GM23338 (cell line): ENCODE data around the gene SESN1. TPM values are rescaled to one million over a fixed set of nuclear protein-coding genes. Genes with fewer than 3 reads are reported as not detected.

Source experiments
- ATAC-seq: fragments of 200-7000 bp; cut with Tn5 transposase; 3 replicates; pipeline ENCODE4 v1.9.1; 2020
- DNase-seq: peaks from one replicate; pipeline ENCODE4 v3.0.0-alpha.2; 2015; ENCODE audit warnings: low spot score
- H2AFZ ChIP-seq: fragments of 200-600 bp; sonication (generic); 2 replicates; pipeline ENCODE4 v1.8.0; 2016; ENCODE audit warnings: antibody characterized with exemption, mild to moderate bottlenecking, moderate library complexity
- H3F3A ChIP-seq: fragments of 200-600 bp; sonication (generic); replicated peaks from 2 replicates; pipeline ENCODE4 v1.8.0; 2017; ENCODE audit warnings: antibody characterized with exemption, mixed run types, low read depth
- H3K27ac ChIP-seq: fragments of 200-600 bp; sonication (generic); 2 replicates; pipeline ENCODE4 v1.6.1; 2016; ENCODE audit warnings: low read depth
- H3K27me3 ChIP-seq: fragments of 200-600 bp; sonication (generic); 2 replicates; pipeline ENCODE4 v1.8.0; 2016; ENCODE audit warnings: mild to moderate bottlenecking, mixed run types, moderate library complexity; ENCODE audit not compliant: insufficient read depth
- H3K36me3 ChIP-seq: fragments of 200-600 bp; sonication (generic); 2 replicates; pipeline ENCODE4 v1.8.0; 2016; ENCODE audit warnings: mild to moderate bottlenecking; ENCODE audit not compliant: insufficient read depth
- H3K4me1 ChIP-seq: fragments of 200-600 bp; sonication (generic); 2 replicates; pipeline ENCODE4 v1.8.0; 2016; ENCODE audit warnings: mild to moderate bottlenecking, moderate library complexity; ENCODE audit not compliant: insufficient read depth
- H3K4me2 ChIP-seq: fragments of 200-600 bp; sonication (generic); 2 replicates; pipeline ENCODE4 v1.7.1; 2017; ENCODE audit warnings: mixed run types
- H3K4me3 ChIP-seq: fragments of 200-600 bp; sonication (generic); 2 replicates; pipeline ENCODE4 v1.6.1; 2016; ENCODE audit warnings: mixed run types
- H3K79me2 ChIP-seq: fragments of 200-600 bp; sonication (generic); replicated peaks from 2 replicates; pipeline ENCODE4 v1.8.0; 2017; ENCODE audit warnings: mild to moderate bottlenecking; ENCODE audit not compliant: insufficient read depth
- H3K9me2 ChIP-seq: fragments of 200-600 bp; sonication (generic); 2 replicates; pipeline ENCODE4 v1.8.0; 2017; ENCODE audit not compliant: insufficient read depth
- H4K20me1 ChIP-seq: fragments of 200-600 bp; sonication (generic); replicated peaks from 2 replicates; pipeline ENCODE4 v1.8.0; 2017; ENCODE audit warnings: mild to moderate bottlenecking; ENCODE audit not compliant: insufficient read depth
- H3K27ac Mint-ChIP-seq: 2 replicates; pipeline ENCODE4 v1.8.0; 2020; ENCODE audit warnings: inconsistent platforms, mild to moderate bottlenecking, moderate library complexity, mixed read lengths
- H3K27me3 Mint-ChIP-seq: 3 replicates; pipeline ENCODE4 v1.8.0; 2022; ENCODE audit warnings: low read depth, mild to moderate bottlenecking, moderate library complexity, mixed read lengths, inconsistent platforms; ENCODE audit not compliant: insufficient read depth, poor library complexity
- H3K36me3 Mint-ChIP-seq: 3 replicates; pipeline ENCODE4 v1.8.0; 2021; ENCODE audit warnings: low read depth, mild to moderate bottlenecking, inconsistent platforms, moderate library complexity, mixed read lengths
- H3K4me1 Mint-ChIP-seq: 3 replicates; pipeline ENCODE4 v1.8.0; 2020; ENCODE audit warnings: mild to moderate bottlenecking, inconsistent platforms, mixed read lengths
- H3K4me3 Mint-ChIP-seq: 3 replicates; pipeline ENCODE4 v1.8.0; 2021; ENCODE audit warnings: moderate library complexity, mild to moderate bottlenecking, inconsistent platforms, mixed read lengths
- H3K9me3 Mint-ChIP-seq: 3 replicates; pipeline ENCODE4 v1.8.0; 2020; ENCODE audit warnings: moderate library complexity, mild to moderate bottlenecking, inconsistent platforms, mixed read lengths
- EZH2 ChIP-seq: fragments of 200-600 bp; sonication (generic); IDR thresholded peaks from one replicate; pipeline ENCODE4 v1.8.0; 2017; ENCODE audit warnings: antibody characterized with exemption, mild to moderate bottlenecking, low read depth; ENCODE audit not compliant: unreplicated experiment
- NANOG ChIP-seq: IDR thresholded peaks from 2 replicates; pipeline ENCODE4 v1.6.1; 2016; ENCODE audit warnings: antibody characterized with exemption, borderline replicate concordance
- REST ChIP-seq: IDR thresholded peaks from one replicate; pipeline ENCODE4 v1.6.1; 2018; ENCODE audit warnings: antibody characterized with exemption; ENCODE audit not compliant: unreplicated experiment
- STAT1 ChIP-seq: IDR thresholded peaks from one replicate; pipeline ENCODE4 v1.6.1; 2016; ENCODE audit warnings: antibody characterized with exemption; ENCODE audit not compliant: unreplicated experiment
- ZNF331 ChIP-seq: fragments of 250-450 bp; sonication (Bioruptor Pico); IDR thresholded peaks from 2 replicates; pipeline ENCODE4 v1.5.0; 2020; ENCODE audit warnings: low read depth, mild to moderate bottlenecking, moderate library complexity
- polyA plus RNA-seq: library from polyadenylated mRNA; unstranded; fragments of >200 nt; fragmentation: Nextera tagmentation; extraction: Ambion mirVana; gene quantifications from 2 replicates; pipeline ENCODE4 v1.2.1, GENCODE V29; 2016
- total RNA-seq: library from RNA; depleted of rRNA; stranded (reverse); fragments of >200 nt; shearing (Covaris generic); gene quantifications from 2 replicates; pipeline ENCODE4 v1.2.3, GENCODE V29; 2014
- TF ChIP-seq, protein P1 (sequence below): fragments of 250-450 bp; sonication (Bioruptor Pico); IDR thresholded peaks from 2 replicates; pipeline ENCODE4 v1.5.0; 2020; ENCODE audit warnings: mild to moderate bottlenecking, moderate library complexity

The SESN1 gene
- total and polyA plus RNA-seq, 2 experiments from 2014 or later: 26.2 to 36.4 TPM

DNA sequence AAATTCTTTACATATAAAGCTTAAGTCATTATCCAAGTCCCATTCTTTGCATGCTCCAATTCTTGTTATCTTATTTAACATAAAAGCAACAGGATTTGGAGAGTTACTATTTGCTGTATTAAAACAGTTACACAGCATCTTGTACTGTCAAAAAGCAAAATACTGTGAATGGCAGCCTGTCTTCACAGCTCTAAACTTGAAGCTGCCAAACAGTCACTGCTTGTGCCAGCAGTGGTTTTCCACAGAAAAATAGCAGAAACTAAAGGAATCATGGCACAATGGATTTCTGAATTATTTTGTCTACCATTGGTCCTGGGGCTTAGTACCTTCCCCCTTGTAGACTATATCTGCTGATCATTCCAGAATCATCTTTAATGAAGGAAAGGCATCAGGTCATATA lies 107.5 kb downstream of the SESN1 start (continued):
- TF ChIP-seq, protein P1, sequence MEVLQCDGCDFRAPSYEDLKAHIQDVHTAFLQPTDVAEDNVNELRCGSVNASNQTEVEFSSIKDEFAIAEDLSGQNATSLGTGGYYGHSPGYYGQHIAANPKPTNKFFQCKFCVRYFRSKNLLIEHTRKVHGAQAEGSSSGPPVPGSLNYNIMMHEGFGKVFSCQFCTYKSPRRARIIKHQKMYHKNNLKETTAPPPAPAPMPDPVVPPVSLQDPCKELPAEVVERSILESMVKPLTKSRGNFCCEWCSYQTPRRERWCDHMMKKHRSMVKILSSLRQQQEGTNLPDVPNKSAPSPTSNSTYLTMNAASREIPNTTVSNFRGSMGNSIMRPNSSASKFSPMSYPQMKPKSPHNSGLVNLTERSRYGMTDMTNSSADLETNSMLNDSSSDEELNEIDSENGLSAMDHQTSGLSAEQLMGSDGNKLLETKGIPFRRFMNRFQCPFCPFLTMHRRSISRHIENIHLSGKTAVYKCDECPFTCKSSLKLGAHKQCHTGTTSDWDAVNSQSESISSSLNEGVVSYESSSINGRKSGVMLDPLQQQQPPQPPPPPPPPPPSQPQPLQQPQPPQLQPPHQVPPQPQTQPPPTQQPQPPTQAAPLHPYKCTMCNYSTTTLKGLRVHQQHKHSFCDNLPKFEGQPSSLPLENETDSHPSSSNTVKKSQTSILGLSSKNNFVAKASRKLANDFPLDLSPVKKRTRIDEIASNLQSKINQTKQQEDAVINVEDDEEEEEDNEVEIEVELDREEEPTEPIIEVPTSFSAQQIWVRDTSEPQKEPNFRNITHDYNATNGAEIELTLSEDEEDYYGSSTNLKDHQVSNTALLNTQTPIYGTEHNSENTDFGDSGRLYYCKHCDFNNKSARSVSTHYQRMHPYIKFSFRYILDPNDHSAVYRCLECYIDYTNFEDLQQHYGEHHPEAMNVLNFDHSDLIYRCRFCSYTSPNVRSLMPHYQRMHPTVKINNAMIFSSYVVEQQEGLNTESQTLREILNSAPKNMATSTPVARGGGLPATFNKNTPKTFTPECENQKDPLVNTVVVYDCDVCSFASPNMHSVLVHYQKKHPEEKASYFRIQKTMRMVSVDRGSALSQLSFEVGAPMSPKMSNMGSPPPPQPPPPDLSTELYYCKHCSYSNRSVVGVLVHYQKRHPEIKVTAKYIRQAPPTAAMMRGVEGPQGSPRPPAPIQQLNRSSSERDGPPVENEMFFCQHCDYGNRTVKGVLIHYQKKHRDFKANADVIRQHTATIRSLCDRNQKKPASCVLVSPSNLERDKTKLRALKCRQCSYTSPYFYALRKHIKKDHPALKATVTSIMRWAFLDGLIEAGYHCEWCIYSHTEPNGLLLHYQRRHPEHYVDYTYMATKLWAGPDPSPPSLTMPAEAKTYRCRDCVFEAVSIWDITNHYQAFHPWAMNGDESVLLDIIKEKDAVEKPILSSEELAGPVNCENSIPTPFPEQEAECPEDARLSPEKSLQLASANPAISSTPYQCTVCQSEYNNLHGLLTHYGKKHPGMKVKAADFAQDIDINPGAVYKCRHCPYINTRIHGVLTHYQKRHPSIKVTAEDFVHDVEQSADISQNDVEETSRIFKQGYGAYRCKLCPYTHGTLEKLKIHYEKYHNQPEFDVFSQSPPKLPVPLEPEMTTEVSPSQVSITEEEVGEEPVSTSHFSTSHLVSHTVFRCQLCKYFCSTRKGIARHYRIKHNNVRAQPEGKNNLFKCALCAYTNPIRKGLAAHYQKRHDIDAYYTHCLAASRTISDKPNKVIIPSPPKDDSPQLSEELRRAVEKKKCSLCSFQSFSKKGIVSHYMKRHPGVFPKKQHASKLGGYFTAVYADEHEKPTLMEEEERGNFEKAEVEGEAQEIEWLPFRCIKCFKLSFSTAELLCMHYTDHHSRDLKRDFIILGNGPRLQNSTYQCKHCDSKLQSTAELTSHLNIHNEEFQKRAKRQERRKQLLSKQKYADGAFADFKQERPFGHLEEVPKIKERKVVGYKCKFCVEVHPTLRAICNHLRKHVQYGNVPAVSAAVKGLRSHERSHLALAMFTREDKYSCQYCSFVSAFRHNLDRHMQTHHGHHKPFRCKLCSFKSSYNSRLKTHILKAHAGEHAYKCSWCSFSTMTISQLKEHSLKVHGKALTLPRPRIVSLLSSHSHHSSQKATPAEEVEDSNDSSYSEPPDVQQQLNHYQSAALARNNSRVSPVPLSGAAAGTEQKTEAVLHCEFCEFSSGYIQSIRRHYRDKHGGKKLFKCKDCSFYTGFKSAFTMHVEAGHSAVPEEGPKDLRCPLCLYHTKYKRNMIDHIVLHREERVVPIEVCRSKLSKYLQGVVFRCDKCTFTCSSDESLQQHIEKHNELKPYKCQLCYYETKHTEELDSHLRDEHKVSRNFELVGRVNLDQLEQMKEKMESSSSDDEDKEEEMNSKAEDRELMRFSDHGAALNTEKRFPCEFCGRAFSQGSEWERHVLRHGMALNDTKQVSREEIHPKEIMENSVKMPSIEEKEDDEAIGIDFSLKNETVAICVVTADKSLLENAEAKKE: no peak
- TF ChIP-seq ZNF331 (CRISPR knock-in tag) (no peak), EZH2 (no peak)

DNA sequence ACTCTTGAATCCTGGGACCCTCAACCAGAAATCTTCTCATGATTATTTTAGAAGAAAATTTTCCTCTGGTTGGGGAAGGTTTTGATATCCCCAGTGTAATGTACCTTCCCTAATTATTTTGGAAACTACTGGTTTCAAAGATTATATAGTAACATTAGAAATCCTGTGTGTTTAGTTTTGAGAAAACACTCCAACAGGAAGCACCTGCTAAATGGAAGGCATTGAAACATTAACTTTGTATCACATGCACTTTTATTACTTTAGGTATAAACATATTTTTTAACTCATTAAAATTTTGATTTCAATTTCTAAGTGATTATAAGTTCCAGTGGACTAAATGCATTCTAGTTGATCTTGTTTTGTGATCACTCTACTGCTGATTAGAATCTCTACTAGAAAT lies 109.3 kb downstream of the SESN1 start:
- no peaks in the 10 kb centered on the region for H3K27me3 Mint-ChIP-seq
- no peak overlapping the region for H3K4me3 Mint-ChIP-seq
- H3K27ac ChIP-seq: no peak overlapping the region
- peaks cover 11% of the 10 kb centered on the region; the same call in 2 of the 3 replicates for H3K36me3 Mint-ChIP-seq
- no peaks in the 10 kb centered on the region for H3K4me1 Mint-ChIP-seq
- H3K4me2 ChIP-seq: no peak overlapping the region
- H3K9me2 ChIP-seq: peaks cover 13% of the 10 kb centered on the region; the same call in 1 of the 2 replicates
- no peaks in the 10 kb centered on the region for H4K20me1 ChIP-seq
- no peak overlapping the region for H3K27ac Mint-ChIP-seq
- H3K4me1 ChIP-seq: no peaks in the 10 kb centered on the region
- H3K4me3 ChIP-seq: no peak overlapping the region
- DNase-seq: no peak
- no peaks in the 10 kb centered on the region for H3F3A ChIP-seq
- 0 out of 2 replicates have a peak, but pooled peaks cover 7% of the 10 kb centered on the region for H3K36me3 ChIP-seq
- no peak for ATAC-seq
- no peaks in the 10 kb centered on the region for H3K79me2 ChIP-seq
- no peaks in the 10 kb centered on the region for H3K27me3 ChIP-seq
- H3K9me3 Mint-ChIP-seq: peaks cover 3% of the 10 kb centered on the region; the same call in 2 of the 3 replicates
- H2AFZ ChIP-seq: no peak overlapping the region
- TF ChIP-seq NANOG: no peak
- no peak for TF ChIP-seq REST
- no peak for TF ChIP-seq STAT1
- TF ChIP-seq, protein P1: no peak
